ENCODE measurements around the gene ENOX1. TPM values are rescaled to one million over a fixed set of nuclear protein-coding genes. Genes with fewer than 3 reads are reported as not detected.

The ENOX1 gene
- total RNA-seq, 1 experiment from 2014 or later: 11.9 TPM

- DNase-seq: no peak
- peaks cover 8% of the 10 kb centered on the region; the same call in 1 of the 2 replicates for H3K4me1 ChIP-seq
- H3K36me3 ChIP-seq: peaks cover 4% of the 10 kb centered on the region; the same call in 1 of the 2 replicates
- no peaks in the 10 kb centered on the region for H3K27me3 ChIP-seq
- no peak overlapping the region for H3K4me3 ChIP-seq
- no peak overlapping the region for H3K27ac ChIP-seq
- peaks cover 3% of the 10 kb centered on the region; the same call in 1 of the 2 replicates for H3K9me3 ChIP-seq (replicated peaks)
Measured at GRCh38 chr13:43339805-43340550, 446.8 kb downstream of the ENOX1 start.

GRCh38 chr13:43339145-43339804 lies 447.5 kb downstream of the ENOX1 start:
- peaks cover 8% of the 10 kb centered on the region; the same call in 1 of the 2 replicates for H3K4me1 ChIP-seq
- peaks cover 3% of the 10 kb centered on the region; the same call in 1 of the 2 replicates for H3K9me3 ChIP-seq (replicated peaks)
- no peak overlapping the region for H3K27ac ChIP-seq
- no peak for DNase-seq
- peaks cover 4% of the 10 kb centered on the region; the same call in 1 of the 2 replicates for H3K36me3 ChIP-seq
- H3K27me3 ChIP-seq: no peaks in the 10 kb centered on the region
- H3K4me3 ChIP-seq: no peak overlapping the region

GRCh38 chr13:43335764-43336163 lies 451.0 kb downstream of the ENOX1 start:
- Histone ChIP-seq H3K9me3 (replicated peaks) (peaks cover 3% of the 10 kb centered on the region; the same call in 1 of the 2 replicates), H3K27ac (no peak overlapping the region), H3K27me3 (no peaks in the 10 kb centered on the region), H3K36me3 (no peaks in the 10 kb centered on the region; the same call in 1 of the 2 replicates), H3K4me3 (no peak overlapping the region), H3K4me1 (peaks cover 8% of the 10 kb centered on the region; the same call in 1 of the 2 replicates)
- no peak for DNase-seq

GRCh38 chr13:43333176-43333575 lies 453.6 kb downstream of the ENOX1 start:
- Histone ChIP-seq H3K4me3 (no peak overlapping the region), H3K9me3 (replicated peaks) (peaks cover 2% of the 10 kb centered on the region; the same call in 1 of the 2 replicates), H3K36me3 (no peaks in the 10 kb centered on the region; the same call in 1 of the 2 replicates), H3K27me3 (no peaks in the 10 kb centered on the region), H3K27ac (no peak overlapping the region), H3K4me1 (peaks cover 8% of the 10 kb centered on the region; the same call in 1 of the 2 replicates)
- DNase-seq: no peak

- Histone ChIP-seq H3K9me3 (replicated peaks) (no peaks in the 10 kb centered on the region), H3K27ac (no peak overlapping the region), H3K4me3 (no peak overlapping the region), H3K27me3 (no peaks in the 10 kb centered on the region), H3K36me3 (no peaks in the 10 kb centered on the region), H3K4me1 (peaks cover 4% of the 10 kb centered on the region; the same call in 1 of the 2 replicates)
- no peak for DNase-seq
Measured at GRCh38 chr13:43331672-43332071, 455.1 kb downstream of the ENOX1 start.

- Histone ChIP-seq H3K27me3 (no peaks in the 10 kb centered on the region), H3K36me3 (0 out of 2 replicates have a peak, but pooled peaks cover 2% of the 10 kb centered on the region), H3K27ac (no peak overlapping the region), H3K9me3 (replicated peaks) (no peaks in the 10 kb centered on the region), H3K4me3 (no peak overlapping the region), H3K4me1 (no peaks in the 10 kb centered on the region)
- no peak for DNase-seq
Measured at GRCh38 chr13:43329702-43330101, 457.1 kb downstream of the ENOX1 start.

GRCh38 chr13:43328907-43329306 lies 457.9 kb downstream of the ENOX1 start:
- no peak for DNase-seq
- H3K9me3 ChIP-seq (replicated peaks): no peaks in the 10 kb centered on the region
- no peaks in the 10 kb centered on the region for H3K27me3 ChIP-seq
- 0 out of 2 replicates have a peak, but pooled peaks cover 2% of the 10 kb centered on the region for H3K36me3 ChIP-seq
- H3K4me3 ChIP-seq: no peak overlapping the region
- H3K27ac ChIP-seq: no peak overlapping the region
- no peaks in the 10 kb centered on the region for H3K4me1 ChIP-seq

GRCh38 chr13:43326100-43326499 lies 460.7 kb downstream of the ENOX1 start:
- Histone ChIP-seq H3K4me3 (no peak overlapping the region), H3K9me3 (replicated peaks) (no peaks in the 10 kb centered on the region), H3K4me1 (no peaks in the 10 kb centered on the region), H3K27me3 (no peaks in the 10 kb centered on the region), H3K36me3 (0 out of 2 replicates have a peak, but pooled peaks cover 2% of the 10 kb centered on the region), H3K27ac (no peak overlapping the region)
- no peak for DNase-seq

- H3K9me3 ChIP-seq (replicated peaks): no peaks in the 10 kb centered on the region
- no peak for DNase-seq
- H3K27me3 ChIP-seq: no peaks in the 10 kb centered on the region
Measured at GRCh38 chr13:43325636-43326035, 461.1 kb downstream of the ENOX1 start.

GRCh38 chr13:43324129-43324528 lies 462.6 kb downstream of the ENOX1 start:
- Histone ChIP-seq H3K27me3 (no peaks in the 10 kb centered on the region), H3K4me3 (no peak overlapping the region), H3K27ac (no peak overlapping the region), H3K36me3 (0 out of 2 replicates have a peak, but pooled peaks cover 2% of the 10 kb centered on the region), H3K4me1 (peaks cover 18% of the 10 kb centered on the region), H3K9me3 (replicated peaks) (no peaks in the 10 kb centered on the region)
- no peak for DNase-seq

More at GRCh38 chr13:43325636-43326035, 461.1 kb downstream of the ENOX1 start:
- Histone ChIP-seq H3K4me1 (peaks cover 3% of the 10 kb centered on the region; the same call in 1 of the 2 replicates), H3K36me3 (0 out of 2 replicates have a peak, but pooled peaks cover 2% of the 10 kb centered on the region), H3K4me3 (no peak overlapping the region), H3K27ac (no peak overlapping the region)

- Histone ChIP-seq H3K9me3 (replicated peaks) (peaks cover 3% of the 10 kb centered on the region; the same call in 1 of the 2 replicates), H3K4me1 (peaks cover 51% of the 10 kb centered on the region), H3K4me3 (no peak overlapping the region), H3K36me3 (no peaks in the 10 kb centered on the region), H3K27me3 (no peaks in the 10 kb centered on the region), H3K27ac (peak overlapping the region; percentile 52)
- DNase-seq: peak; percentile 50 to 71
Measured at GRCh38 chr13:43319617-43320444, 466.9 kb downstream of the ENOX1 start.

- H3K9me3 ChIP-seq (replicated peaks): peaks cover 3% of the 10 kb centered on the region; the same call in 1 of the 2 replicates
- H3K27ac ChIP-seq: peak overlapping the region; percentile 69
- peak; percentile 97 to 99 for DNase-seq
- H3K36me3 ChIP-seq: no peaks in the 10 kb centered on the region
- no peak overlapping the region for H3K4me3 ChIP-seq
- peaks cover 54% of the 10 kb centered on the region for H3K4me1 ChIP-seq
- H3K27me3 ChIP-seq: no peaks in the 10 kb centered on the region
Measured at GRCh38 chr13:43316946-43317353, 469.8 kb downstream of the ENOX1 start.

- Histone ChIP-seq H3K36me3 (no peaks in the 10 kb centered on the region), H3K4me1 (peaks cover 54% of the 10 kb centered on the region), H3K4me3 (no peak overlapping the region), H3K27ac (peak overlapping the region; percentile 69), H3K27me3 (no peaks in the 10 kb centered on the region), H3K9me3 (replicated peaks) (peaks cover 3% of the 10 kb centered on the region; the same call in 1 of the 2 replicates)
- no peak for DNase-seq
Measured at GRCh38 chr13:43316281-43316680, 470.5 kb downstream of the ENOX1 start.

GRCh38 chr13:43315522-43315921 lies 471.2 kb downstream of the ENOX1 start:
- DNase-seq: no peak
- Histone ChIP-seq H3K27ac (peak overlapping the region; percentile 69; the same call in 1 of the 2 replicates), H3K4me3 (no peak overlapping the region), H3K4me1 (peaks cover 50% of the 10 kb centered on the region), H3K36me3 (no peaks in the 10 kb centered on the region), H3K9me3 (replicated peaks) (peaks cover 3% of the 10 kb centered on the region; the same call in 1 of the 2 replicates), H3K27me3 (no peaks in the 10 kb centered on the region)
